ENCODE data around the gene INTS15.

INTS15 gene

GRCh38 chr7:6619961-6620360 lies 30.1 kb downstream of the INTS15 start:
- DNase-seq, result no peak

GRCh38 chr7:6621195-6622133 lies 31.6 kb downstream of the INTS15 start:
- DNase-seq, result no peak

DNA sequence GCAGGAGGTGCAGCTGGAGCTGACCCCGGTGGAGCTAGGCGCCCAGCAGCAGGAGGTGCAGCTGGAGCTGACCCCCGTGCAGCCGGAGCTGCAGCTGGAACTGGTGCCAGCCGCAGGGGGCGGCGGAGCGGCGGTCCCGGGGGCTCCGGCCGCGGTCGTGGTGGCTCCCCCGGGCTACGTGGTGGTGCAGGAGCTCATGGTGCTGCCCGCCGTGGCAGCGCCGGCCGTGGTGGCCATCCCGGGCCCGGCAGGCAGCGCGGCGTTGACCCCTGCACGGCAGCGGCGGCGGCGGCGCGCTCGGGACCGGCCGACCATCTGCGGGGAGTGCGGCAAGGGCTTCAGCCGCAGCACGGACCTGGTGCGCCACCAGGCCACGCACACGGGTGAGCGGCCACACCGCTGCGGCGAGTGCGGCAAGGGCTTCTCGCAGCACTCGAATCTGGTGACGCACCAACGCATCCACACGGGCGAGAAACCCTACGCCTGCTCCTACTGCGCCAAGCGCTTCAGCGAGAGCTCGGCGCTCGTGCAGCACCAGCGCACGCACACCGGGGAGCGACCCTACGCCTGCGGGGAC lies 32.4 kb downstream of the INTS15 start:
- no peak for DNase-seq

GRCh38 chr7:6623589-6624245 lies 33.9 kb downstream of the INTS15 start:
- no peak for DNase-seq

DNA sequence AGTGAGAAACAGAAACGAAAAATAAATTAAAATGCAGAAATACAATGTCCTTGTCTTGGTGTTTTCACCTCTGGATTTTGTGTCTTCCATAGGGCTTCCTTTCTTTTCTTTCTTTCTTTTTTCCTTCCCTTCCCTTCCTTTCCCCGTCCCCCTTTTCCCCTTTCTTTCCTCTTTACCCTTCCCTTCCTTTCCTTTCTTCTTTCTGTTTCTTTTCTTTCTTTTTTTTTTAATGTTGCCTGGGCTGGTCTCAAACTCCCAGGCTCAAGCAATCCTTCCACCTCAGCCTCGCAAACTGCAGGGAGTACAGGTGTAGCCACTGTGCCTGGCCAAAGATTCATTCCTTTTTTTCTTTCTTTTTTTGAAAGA lies 34.4 kb downstream of the INTS15 start:
- no peak for DNase-seq

- DNase-seq, result no peak
Observed at GRCh38 chr7:6628045-6628444, 38.2 kb downstream of the INTS15 start.

- DNase-seq, result no peak
Observed at GRCh38 chr7:6630007-6630849, 40.4 kb downstream of the INTS15 start.

GRCh38 chr7:6631605-6632004 lies 41.8 kb downstream of the INTS15 start:
- no peak for DNase-seq

- DNase-seq, result no peak
Observed at GRCh38 chr7:6634021-6634420, 44.2 kb downstream of the INTS15 start.

- DNase-seq, result peak; percentile 5 to 30
Observed at GRCh38 chr7:6634971-6635370, 45.1 kb downstream of the INTS15 start.

GRCh38 chr7:6636741-6637543 lies 47.1 kb downstream of the INTS15 start, which contains the start of gene ZNF316:
Gene ZNF316, plus strand, starts transcription at chr7:6637318. Its CDS starts 5,092 bp downstream, at chr7:6642410.
- peak; percentile 11 to 31 for DNase-seq

DNA sequence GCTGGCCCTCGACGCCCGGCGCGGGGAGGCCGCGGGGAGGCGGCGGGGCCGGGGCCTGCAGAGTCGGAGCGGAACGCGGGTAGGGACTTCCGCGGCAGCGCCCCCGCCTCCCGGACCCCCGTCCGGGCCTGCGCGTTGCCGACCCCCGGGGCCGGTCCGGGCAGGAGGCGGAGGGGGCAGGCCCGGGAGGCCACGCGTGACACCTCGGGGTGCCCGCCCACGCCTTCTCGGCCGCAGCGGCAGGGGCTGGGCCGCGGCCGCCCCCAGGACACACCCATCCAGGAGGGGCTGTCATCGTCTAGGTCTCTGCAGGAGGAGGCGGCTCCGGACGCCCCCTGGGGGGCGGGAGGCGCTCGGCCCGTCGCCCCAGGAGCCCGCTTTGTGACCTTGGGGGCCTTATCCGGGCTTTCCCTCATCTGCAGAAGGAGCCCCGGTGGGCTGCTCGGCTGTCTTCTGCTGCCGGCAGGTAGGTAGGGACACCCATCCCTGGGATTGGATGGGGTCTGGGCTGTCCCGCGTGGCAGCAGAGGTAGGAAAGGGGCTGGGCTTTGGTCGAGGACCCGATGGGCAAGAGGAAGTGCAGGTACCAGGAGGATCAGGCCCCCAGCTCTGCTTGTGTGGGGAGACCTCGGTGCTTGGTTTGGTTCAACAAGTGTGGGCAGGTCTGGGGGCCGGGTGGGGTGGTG lies 47.9 kb downstream of the INTS15 start:
- peak in 1 of 2 experiments; percentile 9 for DNase-seq

DNA sequence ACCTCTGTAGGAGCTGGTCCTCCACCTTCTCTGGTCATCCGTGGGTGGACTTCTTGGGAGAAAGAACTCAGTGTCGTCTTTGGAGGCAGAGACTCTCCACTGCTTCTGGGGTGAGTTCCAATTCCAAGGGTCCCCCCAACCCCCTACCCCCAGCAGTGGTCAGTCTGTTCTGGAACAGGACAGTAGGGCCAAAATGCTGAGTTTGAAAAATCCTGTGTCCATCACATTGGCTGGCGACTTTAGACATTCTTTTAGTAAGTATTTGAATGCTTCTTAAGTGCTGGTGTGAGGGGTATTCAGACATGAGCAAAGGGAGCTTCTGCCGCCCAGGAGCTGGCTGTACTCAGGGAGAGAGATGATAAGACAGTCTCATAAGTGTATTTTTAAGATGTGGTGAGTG lies 49.2 kb downstream of the INTS15 start:
- DNase-seq, result no peak

GRCh38 chr7:6639627-6640026 lies 49.8 kb downstream of the INTS15 start:
- DNase-seq, result no peak

GRCh38 chr7:6640246-6640721 lies 50.5 kb downstream of the INTS15 start:
- DNase-seq, result no peak

DNA sequence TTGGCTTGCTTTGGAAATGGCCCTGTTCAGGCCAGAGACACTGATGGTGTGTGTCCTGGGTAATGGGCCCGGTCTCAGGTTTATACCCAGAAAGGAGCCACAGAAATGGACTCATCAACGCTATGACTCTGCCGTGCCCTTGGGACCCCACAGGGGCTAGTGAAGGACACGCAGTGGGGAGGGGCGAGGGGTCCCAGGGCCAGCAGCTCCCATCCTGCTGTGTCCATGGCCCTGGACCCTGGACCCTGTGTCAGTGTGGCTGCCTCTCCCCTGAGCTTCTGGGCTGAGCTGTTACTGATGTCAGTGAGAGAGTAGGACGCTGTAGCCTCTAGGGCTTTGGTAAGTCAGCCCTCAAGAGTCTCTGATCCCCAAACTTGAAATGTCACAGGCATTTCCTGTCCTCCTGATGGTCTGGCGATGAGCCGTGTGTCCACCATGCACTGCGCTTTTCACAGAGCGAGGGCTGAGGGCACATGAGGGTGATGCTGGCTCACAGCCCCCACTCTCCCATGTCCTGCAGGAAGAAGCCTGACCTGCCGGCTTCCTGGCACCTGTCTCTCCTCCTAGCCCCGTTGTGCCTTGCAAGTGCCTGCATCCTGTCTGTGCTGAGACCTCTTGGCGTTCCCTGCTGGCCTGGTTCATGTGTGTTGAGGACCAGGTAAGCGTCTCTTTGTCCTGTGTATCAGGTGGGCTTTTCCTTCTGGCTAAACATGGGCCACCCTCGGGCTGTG lies 51.6 kb downstream of the INTS15 start:
- no peak for DNase-seq

- DNase-seq, result no peak
Observed at GRCh38 chr7:6642239-6642839, 52.5 kb downstream of the INTS15 start.

- no peak for DNase-seq
Observed at GRCh38 chr7:6642861-6643640, 53.2 kb downstream of the INTS15 start.

Measured in AML-193 (cell line).